Measurements from ENCODE around the gene WNT3A.

The WNT3A gene

GRCh38 chr1:227999056-227999930 is 7.5 kb upstream of the WNT3A start:
- peak in 7 of 10 donors; percentile 19 to 88 (median 32) for DNase-seq
- intact Hi-C loops (cut with DNase I): no loop called here

- intact Hi-C loops (cut with DNase I): no loop called here
- DNase-seq: no peak
Measured at GRCh38 chr1:228000416-228000815, 6.4 kb upstream of the WNT3A start.

DNA sequence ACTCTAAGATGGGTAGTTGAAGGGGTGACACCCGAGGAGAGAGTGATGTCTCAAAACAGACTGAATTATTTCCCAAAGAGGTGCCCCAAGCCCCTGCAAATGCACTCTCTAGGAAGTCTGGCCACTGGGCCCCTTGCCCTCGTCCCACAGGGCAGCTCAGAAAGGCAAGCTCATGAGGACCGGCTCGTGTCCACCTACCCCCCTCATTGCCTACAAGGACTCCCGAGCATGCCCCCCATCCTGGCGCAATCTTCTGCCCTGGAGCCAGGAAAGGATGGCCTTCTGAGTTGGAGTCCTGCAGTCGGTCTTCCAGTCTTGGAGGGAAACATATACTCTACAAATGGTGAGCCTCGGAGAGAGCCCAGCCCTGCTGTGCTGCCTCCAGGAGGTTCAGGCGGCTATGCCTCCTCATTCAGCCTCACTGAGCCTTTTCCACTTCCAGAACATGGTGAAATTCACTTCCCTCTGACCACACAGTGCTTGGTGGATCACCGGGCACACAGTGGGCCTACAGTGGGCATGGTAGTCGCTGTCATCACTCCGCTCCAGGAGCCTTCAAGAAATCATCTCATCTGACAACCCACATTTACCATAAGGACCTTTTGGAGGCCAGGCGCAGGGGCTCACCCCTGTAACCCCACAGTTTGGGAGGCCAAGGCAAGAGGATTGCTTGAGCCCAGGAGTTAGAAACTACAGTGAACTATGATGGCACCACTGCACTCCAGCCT is 5.8 kb upstream of the WNT3A start:
- intact Hi-C loops (cut with DNase I): no loop called here
- DNase-seq: peak in 1 of 10 donors; percentile 27

DNA sequence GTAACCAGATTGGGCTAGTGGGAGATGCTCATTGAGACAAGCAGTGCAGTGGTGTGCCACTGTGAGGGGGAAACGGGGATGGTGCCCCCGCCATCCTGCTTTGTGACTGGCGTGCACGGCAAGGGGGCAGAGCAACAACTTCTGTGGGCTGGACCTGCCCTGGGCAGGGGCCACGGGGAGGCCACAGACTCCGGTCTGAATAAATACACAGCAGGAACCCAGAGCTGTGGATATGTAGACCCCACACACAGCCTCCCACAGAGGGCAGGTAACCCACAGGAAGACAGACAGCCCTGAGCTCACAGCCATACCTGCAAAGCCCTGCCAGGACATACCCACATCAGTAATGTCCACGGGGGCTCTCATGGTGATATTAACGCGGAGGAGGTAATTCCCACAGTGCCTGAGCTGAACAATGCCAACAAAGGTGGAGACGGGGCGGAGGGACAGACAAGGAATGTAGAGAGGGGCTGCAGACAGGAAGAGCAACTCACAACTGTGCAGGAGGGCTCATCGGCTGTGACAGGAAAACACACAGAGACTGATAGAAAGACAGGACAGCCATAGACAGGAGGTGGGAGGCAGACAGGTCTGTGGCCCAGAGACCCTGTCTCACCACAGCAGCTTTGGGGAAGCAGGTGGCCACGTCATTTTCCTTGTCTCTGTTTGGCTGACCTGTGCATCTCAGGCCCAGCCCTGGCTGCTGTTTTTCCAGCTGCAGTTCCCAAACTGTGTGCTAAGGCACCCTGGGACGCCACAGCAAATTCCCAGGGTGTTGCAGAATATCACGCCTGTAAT is 4.9 kb upstream of the WNT3A start:
- intact Hi-C loops (cut with DNase I): no loop called here
- DNase-seq: peak in 1 of 10 donors; percentile 36

- intact Hi-C loops (cut with DNase I): no loop called here
Measured at GRCh38 chr1:228002792-228003191, 4.0 kb upstream of the WNT3A start.

GRCh38 chr1:228003461-228004330 is 3.1 kb upstream of the WNT3A start:
- intact Hi-C loops (cut with DNase I): no loop called here
- peak in 1 of 10 donors; percentile 20 for DNase-seq

More at GRCh38 chr1:228002792-228003191, 4.0 kb upstream of the WNT3A start:
- DNase-seq: no peak

DNA sequence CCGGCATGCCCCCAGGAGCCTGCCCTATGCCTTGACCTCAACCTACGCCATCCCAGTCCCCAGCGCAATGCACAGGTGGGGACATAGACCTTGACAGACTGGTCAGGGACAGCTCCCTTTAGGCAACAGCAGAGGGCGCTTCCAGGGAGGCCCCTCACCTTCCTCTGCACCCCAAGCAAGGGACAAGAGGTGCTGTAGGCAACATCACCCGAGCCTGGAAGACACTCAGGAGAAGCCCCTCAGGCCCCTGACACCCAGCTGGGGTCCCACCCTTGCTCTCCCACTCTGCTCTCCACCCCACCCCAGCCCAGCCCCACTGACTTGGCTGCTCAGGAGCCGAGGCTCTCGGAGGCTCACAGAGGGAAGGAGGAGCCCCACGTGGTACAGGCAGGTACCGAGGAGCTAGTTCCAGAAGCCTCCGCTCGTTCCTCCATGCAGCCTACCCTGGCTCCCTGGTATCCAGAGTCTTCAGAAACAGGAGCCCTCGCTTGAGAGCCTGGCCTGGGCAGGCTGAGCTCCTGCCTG is 2.4 kb upstream of the WNT3A start:
- intact Hi-C loops (cut with DNase I): no loop called here
- peak in 1 of 10 donors; percentile 69 for DNase-seq

DNA sequence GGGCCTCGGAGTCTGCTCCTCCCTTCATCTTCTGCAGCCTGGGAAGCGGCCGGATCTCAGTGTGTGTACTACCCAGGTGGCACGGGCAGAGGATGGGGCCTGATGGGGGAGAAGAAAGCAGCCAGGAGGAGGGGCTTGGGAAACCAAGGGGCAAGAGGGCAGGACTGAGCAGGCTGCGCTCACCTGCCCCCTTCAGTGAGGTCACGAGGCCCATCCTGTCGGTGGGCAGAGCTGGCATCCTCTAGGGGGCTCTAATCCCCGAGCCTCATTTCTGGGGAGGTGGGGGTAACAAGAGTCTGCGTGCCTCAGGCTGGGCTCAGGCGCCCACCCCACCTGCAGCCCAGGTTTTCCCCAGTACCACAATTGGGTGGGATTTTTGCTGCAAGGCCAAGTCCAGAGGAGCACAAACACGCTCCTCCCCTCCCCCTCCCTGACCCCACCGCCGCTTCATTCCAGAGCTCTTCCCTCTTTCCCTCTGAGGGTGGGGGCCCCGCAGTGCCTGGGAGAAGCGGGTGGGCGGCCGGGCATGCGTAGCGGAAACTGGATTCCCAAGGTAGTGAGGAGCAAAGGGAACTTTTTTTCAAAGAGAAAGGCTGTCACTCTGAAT is 1.8 kb upstream of the WNT3A start:
- DNase-seq: no peak
- intact Hi-C loops (cut with DNase I): no loop called here

DNA sequence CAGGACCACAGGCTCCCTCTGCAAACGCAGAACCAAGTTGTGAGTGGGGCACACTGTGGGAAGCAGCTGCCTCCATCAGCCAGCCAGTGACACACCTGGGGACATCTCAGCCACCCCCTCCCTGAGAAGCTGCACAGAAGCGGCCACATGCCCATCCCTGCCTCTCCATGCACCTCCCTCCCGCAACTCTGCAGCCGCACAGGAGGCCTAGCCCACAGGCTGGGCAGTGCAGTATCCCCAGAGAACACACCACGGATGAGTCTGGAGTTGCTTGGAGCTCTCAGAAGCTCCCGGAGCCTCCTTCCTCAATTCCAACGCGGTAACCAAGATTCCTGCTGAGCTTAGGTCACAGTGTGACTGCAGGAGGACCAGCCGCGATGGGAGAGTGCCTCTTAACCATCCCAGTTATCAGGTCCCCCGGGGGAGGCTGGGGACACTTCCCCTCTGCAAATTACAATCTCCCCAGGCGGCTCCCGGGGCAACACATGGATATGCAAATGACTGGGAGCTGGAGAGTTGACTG is 1.2 kb upstream of the WNT3A start:
- peak in 1 of 10 donors; percentile 72 for DNase-seq
- intact Hi-C loops (cut with DNase I): no loop called here

DNA sequence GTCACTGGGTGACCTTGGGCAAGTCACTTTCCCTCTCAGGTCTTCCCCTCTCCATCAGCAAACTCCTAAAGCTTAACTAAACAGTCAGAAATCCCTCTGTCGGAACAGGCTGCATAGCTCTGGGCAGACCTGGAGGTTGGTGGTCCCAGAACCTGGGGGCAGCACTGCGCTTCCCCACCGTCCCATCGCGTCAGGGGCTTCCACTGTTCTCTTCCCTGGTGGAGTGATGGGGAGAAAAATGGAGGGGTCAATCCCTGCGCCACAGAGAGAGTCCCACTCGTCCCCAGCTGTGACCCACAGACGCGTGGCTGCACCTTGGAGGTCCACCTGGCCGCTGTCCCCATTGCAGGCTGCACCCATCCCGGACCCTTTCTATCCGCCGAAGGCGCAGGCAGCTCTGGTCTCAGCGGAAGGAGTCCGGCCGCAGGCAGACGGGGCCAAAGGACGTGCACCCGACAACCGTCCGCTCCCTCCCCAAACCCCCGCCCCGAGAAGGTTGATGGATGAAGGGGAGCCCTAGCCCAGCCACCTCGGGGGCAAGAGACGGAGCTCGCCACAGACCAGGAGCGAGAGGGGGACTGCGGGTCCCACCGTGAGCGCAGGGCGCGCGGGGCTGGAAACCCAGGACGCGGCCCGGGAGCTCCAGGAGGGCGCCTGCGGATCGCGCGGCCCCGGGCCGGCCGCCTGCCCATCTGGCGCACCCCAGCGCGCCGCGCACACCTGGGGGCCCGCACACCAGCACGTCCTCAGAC is 588 bp upstream of the WNT3A start:
- intact Hi-C loops (cut with DNase I): no loop called here
- peak in 2 of 10 donors; percentile 31 to 80 for DNase-seq

GRCh38 chr1:228007049-228007800 is 427 bp downstream of the WNT3A start:
- intact Hi-C loops (cut with DNase I): no loop called here
- DNase-seq: peak in 1 of 10 donors; percentile 40

DNA sequence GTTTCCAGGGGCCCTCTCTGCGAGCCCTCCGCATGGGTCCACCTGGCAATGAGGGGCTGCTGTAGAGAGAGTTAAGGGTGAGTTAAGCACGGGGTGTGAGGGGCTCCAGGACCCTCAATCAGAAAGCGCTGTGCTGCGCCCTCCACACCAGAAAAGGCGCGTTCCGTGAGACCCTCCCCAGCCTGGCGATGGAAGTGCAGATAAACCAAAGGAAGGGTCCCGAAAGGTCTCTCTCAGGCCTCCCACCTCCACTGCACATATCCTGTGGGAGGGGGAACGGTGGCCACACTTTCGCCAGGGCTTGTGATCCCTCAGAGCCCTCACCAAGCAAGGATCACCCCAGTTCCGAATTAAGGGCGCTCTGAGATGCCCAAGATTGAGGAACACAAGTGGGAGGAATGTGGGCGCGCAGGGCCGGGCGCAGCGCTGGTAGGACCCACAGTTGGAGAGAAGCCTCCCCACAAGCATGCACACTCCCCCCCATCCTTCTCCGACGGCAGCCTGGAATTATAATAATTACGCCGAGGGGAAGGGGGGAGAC is 1.1 kb downstream of the WNT3A start:
- intact Hi-C loops (cut with DNase I): no loop called here
- peak in 1 of 10 donors; percentile 35 for DNase-seq

DNA sequence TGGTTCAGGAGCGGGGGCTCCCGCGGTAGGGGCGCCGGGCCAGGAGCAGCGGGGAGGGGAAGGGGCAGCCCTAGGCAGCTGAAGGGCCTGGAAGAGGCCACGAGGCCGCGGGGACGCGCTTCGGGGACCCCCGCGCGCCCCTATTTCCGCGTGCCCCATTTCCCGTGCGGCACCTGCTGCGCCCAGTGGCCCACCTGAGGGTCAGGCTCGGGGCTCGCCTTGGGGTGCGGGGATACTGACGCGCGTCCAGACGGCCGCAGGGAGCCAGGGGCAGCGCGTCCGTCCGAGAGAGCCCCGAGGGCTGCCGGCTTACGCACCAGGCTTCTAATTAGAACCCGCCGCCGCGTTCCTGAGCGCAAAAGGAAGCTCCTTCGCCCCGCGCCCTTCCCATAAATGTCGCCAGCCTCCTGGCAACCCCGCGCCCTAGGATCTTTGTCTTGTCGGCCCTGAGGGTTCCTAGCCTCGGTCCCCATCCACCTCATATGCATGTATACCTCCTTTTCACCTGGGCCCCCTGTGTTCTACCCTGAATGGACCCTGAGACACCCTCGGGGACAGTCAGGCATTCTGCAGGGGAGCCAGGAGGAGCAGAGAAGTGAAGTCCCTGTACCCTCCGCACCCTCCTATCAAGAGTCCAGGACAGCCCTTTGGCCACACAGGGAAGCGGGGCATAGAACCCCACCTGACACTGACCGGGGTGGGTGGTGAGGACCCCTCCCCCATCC is 1.8 kb downstream of the WNT3A start:
- intact Hi-C loops (cut with DNase I): no loop called here
- DNase-seq: peak in 1 of 10 donors; percentile 48

GRCh38 chr1:228009116-228009827 is 2.5 kb downstream of the WNT3A start:
- DNase-seq: peak in 1 of 10 donors; percentile 34
- intact Hi-C loops (cut with DNase I): no loop called here

DNA sequence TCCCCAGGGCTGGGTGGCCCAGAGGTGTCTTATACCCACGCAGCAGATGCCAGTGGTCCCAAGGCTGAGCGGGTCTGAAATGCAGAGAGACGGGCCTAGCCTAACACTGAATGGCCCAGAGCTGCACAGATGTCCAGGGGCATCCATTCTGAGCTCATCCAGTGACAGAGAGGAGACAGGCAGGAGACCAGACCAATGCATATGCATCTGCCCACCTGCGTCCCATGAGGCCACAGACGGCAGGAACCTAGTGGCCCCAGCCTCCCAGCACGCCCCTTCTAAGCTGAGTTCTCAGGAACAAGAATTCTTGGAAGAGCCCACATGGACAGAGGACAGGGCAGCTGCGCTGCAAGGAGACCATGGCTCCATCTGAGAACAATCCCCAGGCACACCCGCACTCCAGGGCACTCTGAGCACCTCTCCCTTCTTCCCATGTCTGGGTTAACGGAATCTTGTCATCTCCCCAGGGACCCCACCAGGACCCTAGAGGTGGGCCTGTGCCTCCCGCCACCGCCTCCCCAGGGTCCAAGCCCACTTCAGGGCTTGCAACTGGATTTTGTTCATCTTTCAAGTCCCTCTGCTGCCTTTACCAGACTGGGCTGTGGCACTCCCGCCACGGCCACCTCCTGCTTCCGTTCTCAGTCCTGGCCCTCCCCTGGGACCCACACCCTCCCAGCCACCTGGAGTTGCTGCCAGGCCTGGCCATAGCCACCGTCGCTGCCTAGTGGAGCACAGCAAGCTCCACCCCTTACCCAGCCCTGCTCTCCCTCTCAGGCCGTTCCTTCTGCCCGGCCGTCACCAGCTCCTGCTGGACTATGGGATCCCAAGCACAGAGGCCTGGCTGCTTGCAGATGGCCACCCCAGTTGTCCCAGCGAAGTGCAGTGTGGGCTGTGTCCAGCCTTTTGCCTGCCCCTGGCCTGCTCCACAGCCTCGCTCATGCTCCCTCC is 3.3 kb downstream of the WNT3A start:
- intact Hi-C loops (cut with DNase I): no loop called here
- DNase-seq: no peak

Measured in posterior cingulate gyrus (tissue), 11 donors.